Parathyroid adenoma (tissue), 2 donors: ENCODE measurements around the gene GPR142.

ENCODE experiments used
- H2AFZ ChIP-seq: fragments of 300-600 bp; sonication (generic); one replicate; pipeline ENCODE4 v1.7.0; 2017; ENCODE audit warnings: antibody characterized with exemption, mild to moderate bottlenecking
- H3K27ac ChIP-seq: fragments of 300-600 bp; sonication (generic); one replicate; pipeline ENCODE4 v1.7.0; 2017
- H3K27me3 ChIP-seq: fragments of 300-600 bp; sonication (generic); one replicate; pipeline ENCODE4 v1.7.0; 2017; ENCODE audit warnings: low read length; ENCODE audit not compliant: control insufficient read depth, insufficient read depth
- H3K36me3 ChIP-seq: fragments of 300-600 bp; sonication (generic); one replicate; pipeline ENCODE4 v1.7.0; 2017; ENCODE audit warnings: low read length; ENCODE audit not compliant: control insufficient read depth, insufficient read depth
- H3K4me1 ChIP-seq: fragments of 300-600 bp; sonication (generic); one replicate; pipeline ENCODE4 v1.7.0; 2017; ENCODE audit warnings: control low read depth
- H3K4me2 ChIP-seq: fragments of 300-600 bp; sonication (generic); one replicate; pipeline ENCODE4 v1.7.0; 2017; ENCODE audit warnings: low read length
- H3K4me3 ChIP-seq: fragments of 300-600 bp; sonication (generic); one replicate; pipeline ENCODE4 v1.7.0; 2017; ENCODE audit warnings: low read depth, low read length
- H3K79me2 ChIP-seq: fragments of 300-600 bp; sonication (generic); one replicate; pipeline ENCODE4 v1.7.0; 2017; ENCODE audit warnings: control low read depth
- H3K9ac ChIP-seq: fragments of 300-600 bp; sonication (generic); one replicate; pipeline ENCODE4 v1.7.0; 2017; ENCODE audit warnings: mild to moderate bottlenecking
- H3K9me3 ChIP-seq: fragments of 300-600 bp; sonication (generic); one replicate; pipeline ENCODE4 v1.7.0; 2017; ENCODE audit warnings: low read length; ENCODE audit not compliant: control insufficient read depth
- TF ChIP-seq, protein P1 (sequence below): fragments of 300-600 bp; sonication (generic); IDR thresholded peaks from one replicate; pipeline ENCODE4 v1.7.0; 2017; ENCODE audit warnings: antibody characterized with exemption, mild to moderate bottlenecking
- donor health status: primary hyperparathyroidism.

Gene GPR142, protein sequence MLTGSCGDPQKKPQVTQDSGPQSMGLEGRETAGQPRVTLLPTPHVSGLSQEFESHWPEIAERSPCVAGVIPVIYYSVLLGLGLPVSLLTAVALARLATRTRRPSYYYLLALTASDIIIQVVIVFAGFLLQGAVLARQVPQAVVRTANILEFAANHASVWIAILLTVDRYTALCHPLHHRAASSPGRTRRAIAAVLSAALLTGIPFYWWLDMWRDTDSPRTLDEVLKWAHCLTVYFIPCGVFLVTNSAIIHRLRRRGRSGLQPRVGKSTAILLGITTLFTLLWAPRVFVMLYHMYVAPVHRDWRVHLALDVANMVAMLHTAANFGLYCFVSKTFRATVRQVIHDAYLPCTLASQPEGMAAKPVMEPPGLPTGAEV

DNA sequence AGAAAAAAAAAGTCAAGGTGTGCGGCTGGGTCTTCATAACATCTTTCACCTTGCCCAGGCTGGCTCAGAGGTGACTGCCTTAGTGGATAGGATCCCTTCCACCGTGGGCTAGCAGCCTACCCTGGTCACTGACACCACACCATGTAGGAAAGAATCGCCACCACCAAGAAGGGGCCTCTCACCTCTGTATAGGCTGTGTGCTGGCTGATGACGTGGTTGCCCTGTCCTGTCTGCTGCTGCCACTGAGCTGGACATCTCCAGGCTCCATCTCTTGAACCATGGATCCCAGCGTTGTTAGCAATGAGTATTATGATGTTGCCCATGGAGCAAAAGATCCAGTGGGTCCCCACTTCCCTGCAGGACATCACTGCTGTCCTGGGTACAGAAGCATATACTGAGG, at the start of gene GPR142:
TSS of gene GPR142 (plus strand) at position 301 of the 400 bp plus-strand sequence. CDS start 2,035 bp downstream, outside the sequence.
- H3K36me3 ChIP-seq: no peaks in the 10 kb centered on the region
- no peak within 1 kb of the TSS for H3K9ac ChIP-seq
- no peaks in the 10 kb centered on the region for H3K79me2 ChIP-seq
- H3K27me3 ChIP-seq: no peaks in the 10 kb centered on the region
- no peak within 1 kb of the TSS for H3K27ac ChIP-seq
- no peak within 1 kb of the TSS for H2AFZ ChIP-seq
- H3K4me1 ChIP-seq: no peaks in the 10 kb centered on the region
- no peaks in the 10 kb centered on the region for H3K9me3 ChIP-seq
- H3K4me2 ChIP-seq: no peak within 1 kb of the TSS
- TF ChIP-seq, protein P1, sequence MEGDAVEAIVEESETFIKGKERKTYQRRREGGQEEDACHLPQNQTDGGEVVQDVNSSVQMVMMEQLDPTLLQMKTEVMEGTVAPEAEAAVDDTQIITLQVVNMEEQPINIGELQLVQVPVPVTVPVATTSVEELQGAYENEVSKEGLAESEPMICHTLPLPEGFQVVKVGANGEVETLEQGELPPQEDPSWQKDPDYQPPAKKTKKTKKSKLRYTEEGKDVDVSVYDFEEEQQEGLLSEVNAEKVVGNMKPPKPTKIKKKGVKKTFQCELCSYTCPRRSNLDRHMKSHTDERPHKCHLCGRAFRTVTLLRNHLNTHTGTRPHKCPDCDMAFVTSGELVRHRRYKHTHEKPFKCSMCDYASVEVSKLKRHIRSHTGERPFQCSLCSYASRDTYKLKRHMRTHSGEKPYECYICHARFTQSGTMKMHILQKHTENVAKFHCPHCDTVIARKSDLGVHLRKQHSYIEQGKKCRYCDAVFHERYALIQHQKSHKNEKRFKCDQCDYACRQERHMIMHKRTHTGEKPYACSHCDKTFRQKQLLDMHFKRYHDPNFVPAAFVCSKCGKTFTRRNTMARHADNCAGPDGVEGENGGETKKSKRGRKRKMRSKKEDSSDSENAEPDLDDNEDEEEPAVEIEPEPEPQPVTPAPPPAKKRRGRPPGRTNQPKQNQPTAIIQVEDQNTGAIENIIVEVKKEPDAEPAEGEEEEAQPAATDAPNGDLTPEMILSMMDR: no peak
- no peak within 1 kb of the TSS for H3K4me3 ChIP-seq

DNA sequence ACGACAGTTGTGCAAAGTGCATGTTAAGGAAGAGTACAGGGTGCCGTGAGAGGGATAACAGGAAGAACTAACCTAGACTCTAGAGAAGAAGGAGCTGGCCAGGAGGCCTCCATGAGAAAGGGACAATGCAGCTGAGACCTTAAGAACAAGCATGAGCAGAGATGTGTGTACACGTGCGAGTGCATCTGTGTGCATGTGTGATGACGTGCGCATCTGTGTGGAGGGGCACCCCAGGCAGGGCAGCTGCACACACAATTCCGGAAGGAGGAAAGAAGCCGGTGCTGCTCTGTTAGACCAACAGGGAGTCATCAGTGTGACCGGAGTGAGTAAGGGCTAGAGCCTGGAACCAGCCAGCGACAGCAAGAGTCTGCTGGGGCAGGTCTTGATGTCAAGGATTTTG, 48.9 kb upstream of the GPR142 start:
- Histone ChIP-seq H3K9me3 (no peaks in the 10 kb centered on the region), H3K27ac (no peak overlapping the region), H3K9ac (no peak overlapping the region), H3K4me3 (no peak overlapping the region), H3K4me2 (no peak overlapping the region), H3K36me3 (no peaks in the 10 kb centered on the region), H2AFZ (no peak overlapping the region), H3K4me1 (no peaks in the 10 kb centered on the region), H3K27me3 (no peaks in the 10 kb centered on the region), H3K79me2 (no peaks in the 10 kb centered on the region)
- TF ChIP-seq, protein P1: no peak

DNA sequence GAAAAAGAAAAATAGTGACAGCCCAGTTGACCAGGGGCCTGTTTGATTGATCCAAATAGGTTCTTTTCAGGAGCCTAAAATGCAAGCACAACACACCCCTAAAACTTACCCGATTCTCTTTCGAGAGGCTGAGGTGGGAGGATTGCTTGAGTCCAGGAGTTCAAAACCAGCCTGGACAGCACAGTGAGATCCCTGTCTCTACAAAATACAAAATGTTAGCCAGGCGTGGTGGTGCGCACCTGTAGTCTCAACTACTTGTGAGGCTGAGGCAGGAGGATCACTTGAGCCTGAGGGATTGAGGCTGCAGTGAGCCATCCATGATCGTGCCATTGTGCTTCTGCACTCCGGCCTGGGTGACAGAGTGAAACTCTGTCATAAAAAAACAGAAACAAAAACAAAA, 42.8 kb upstream of the GPR142 start:
- Histone ChIP-seq H3K27me3 (no peaks in the 10 kb centered on the region), H3K27ac (no peak overlapping the region), H3K4me2 (no peak overlapping the region), H2AFZ (no peak overlapping the region), H3K36me3 (no peaks in the 10 kb centered on the region), H3K9me3 (no peaks in the 10 kb centered on the region), H3K9ac (no peak overlapping the region), H3K79me2 (no peaks in the 10 kb centered on the region), H3K4me1 (no peaks in the 10 kb centered on the region), H3K4me3 (no peak overlapping the region)
- TF ChIP-seq, protein P1: no peak

DNA sequence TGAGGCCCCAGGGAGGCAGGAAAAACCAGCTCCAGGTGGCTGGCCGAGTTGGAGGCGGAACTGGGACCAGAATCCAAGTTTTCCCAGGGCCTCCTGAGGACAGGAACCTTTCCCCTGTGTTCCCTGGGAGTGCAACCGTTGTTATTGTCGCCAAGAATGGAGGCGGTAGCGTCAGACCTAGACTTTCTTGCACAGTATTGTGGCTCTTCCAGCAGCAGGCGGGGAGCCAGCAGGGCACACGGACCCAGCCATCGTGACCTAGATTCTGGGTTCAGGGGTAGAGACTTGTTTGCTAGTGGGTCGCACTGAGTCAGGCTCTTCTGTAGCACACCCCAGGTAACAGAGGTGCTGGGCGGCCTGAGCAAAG, 41.9 kb upstream of the GPR142 start:
- Histone ChIP-seq H3K27me3 (no peaks in the 10 kb centered on the region), H3K9me3 (no peaks in the 10 kb centered on the region), H2AFZ (peak overlapping the region; percentile 20), H3K4me2 (peak overlapping the region; percentile 66), H3K79me2 (no peaks in the 10 kb centered on the region), H3K36me3 (no peaks in the 10 kb centered on the region), H3K4me1 (no peaks in the 10 kb centered on the region), H3K27ac (peak overlapping the region; percentile 19), H3K9ac (no peak overlapping the region), H3K4me3 (no peak overlapping the region)
- TF ChIP-seq, protein P1: no peak
